ENCODE measurements around the gene SLC5A6.
"Not testable (repeated sequence)": the region's sequence is repeated elsewhere in the genome, so short reads cannot be mapped to it uniquely, and the experiment has no call there.

SLC5A6 gene

GRCh38 chr2:27204566-27204965 lies 7.5 kb downstream of the SLC5A6 start:
- DNase-seq (ENCODE audit: low read depth) = no peak

- DNase-seq (ENCODE audit: low read depth) = no peak
Measured at GRCh38 chr2:27203741-27204140, 8.3 kb downstream of the SLC5A6 start.

DNA sequence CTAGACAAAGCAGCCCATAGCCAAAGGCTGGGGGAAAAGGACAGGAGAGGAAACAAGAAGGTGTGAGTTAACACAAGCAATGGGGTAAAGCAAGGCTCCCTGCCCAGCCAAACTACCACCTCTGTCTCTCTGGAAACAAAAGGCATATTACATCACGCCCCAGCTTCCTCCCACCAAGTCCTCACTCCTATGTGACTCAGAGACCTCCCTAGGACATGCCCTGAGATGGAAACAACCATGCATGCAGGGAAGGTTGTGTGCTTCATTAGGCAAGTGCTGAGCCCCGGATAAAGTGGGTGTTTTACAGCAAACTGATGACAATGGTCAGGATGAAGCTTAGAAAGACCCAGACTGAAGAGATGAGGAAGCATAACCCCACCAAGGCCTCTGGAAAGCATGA lies 9.2 kb downstream of the SLC5A6 start:
- no peak for DNase-seq (ENCODE audit: low read depth)

DNA sequence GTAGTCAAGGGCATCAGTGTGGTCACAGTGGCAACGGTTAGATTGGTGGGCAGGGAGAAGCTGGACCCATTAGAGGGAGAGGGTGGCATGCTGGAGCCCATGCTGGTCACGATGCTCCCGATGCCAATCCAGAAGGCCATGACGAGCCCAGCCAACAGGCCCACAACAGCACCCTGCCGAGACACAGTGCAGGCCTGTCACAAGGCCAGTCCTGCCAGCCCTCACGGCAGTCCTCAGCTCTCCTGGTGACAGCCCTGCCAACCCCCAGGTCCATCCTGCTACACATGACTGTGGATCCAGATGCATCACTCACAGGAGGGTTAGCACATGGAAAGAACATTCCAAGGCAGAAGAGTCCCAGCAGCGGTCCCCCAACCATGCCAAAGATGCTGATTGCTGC lies 10.4 kb downstream of the SLC5A6 start:
- DNase-seq (ENCODE audit: low read depth) = no peak

GRCh38 chr2:27199241-27199640 lies 12.8 kb downstream of the SLC5A6 start:
- no peak for DNase-seq (ENCODE audit: low read depth)

GRCh38 chr2:27198627-27199026 lies 13.4 kb downstream of the SLC5A6 start:
- DNase-seq (ENCODE audit: low read depth) = no peak

DNA sequence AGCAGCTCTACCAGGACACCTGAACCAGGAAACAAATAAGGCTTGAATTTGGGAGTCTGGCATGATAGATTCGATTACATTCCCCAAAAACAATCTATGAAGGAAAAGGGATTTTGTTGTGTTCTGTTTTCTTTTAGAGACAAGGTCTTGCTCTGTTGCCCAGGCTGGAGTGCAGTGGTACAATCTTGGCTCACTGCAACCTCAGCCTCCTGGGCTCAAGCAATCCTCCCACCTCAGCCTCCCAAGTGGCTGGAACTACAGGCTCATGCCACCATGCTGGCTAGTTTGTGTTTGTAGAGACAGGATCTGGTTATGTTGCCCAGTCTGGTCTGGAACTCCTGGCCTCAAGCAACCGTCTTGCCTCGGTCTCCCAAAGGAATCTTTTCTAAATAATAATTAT lies 14.0 kb downstream of the SLC5A6 start:
- not testable (repeated sequence) for DNase-seq (ENCODE audit: low read depth)

DNA sequence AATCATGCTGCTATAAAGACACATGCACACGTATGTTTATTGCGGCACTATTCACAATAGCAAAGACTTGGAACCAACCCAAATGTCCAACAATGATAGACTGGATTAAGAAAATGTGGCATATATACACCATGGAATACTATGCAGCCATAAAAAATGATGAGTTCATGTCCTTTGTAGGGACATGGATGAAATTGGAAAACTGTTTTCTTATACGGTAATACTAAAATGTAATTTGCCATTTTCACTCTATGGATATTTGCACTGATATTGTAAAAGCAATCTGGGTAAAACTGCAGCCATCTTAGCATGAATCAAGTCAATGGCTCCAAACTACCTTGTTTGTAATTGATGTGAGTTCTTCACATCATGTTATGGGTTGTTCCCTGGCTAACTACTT lies 16.3 kb downstream of the SLC5A6 start:
- not testable (repeated sequence) for DNase-seq (ENCODE audit: low read depth)

GRCh38 chr2:27194538-27195354 lies 17.3 kb downstream of the SLC5A6 start:
- DNase-seq (ENCODE audit: low read depth) = peak; percentile 25

DNA sequence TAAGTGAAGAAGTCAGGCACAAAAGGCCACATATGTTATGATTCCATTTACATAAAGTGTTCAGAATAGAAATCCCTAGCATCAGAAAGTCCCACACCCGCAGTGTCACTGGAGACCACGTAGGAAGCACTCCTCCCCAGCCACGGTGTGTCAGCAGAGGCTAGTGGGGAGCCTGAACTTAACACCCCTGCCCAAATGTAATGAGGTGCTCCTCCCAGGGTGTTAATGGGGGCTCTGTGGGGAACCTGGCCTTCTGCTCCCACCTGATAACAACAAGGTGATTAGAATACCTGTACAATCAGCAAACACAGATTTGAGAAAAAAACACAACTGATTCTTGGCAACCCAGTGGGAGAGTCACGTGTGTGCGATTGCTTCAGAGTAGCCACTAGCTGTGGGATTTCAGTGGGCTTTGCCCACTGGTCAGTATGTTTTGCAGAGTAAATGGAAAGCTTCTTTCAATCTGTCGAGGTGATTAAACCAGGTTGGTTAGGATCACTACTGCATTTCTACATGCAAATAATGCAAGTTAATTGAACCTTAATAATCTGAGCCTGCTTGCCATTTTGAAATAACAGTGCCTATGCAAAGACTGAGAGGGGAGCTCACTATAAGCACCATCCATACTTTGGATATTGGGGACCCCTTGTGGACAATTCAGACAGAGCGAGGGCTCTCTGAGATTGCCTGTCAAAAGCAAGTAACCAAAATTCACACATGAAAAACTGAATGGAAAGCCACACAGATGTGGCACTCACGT lies 20.8 kb downstream of the SLC5A6 start:
- DNase-seq (ENCODE audit: low read depth) = peak; percentile 71

- no peak for DNase-seq (ENCODE audit: low read depth)
Measured at GRCh38 chr2:27189989-27190388, 22.1 kb downstream of the SLC5A6 start.

DNA sequence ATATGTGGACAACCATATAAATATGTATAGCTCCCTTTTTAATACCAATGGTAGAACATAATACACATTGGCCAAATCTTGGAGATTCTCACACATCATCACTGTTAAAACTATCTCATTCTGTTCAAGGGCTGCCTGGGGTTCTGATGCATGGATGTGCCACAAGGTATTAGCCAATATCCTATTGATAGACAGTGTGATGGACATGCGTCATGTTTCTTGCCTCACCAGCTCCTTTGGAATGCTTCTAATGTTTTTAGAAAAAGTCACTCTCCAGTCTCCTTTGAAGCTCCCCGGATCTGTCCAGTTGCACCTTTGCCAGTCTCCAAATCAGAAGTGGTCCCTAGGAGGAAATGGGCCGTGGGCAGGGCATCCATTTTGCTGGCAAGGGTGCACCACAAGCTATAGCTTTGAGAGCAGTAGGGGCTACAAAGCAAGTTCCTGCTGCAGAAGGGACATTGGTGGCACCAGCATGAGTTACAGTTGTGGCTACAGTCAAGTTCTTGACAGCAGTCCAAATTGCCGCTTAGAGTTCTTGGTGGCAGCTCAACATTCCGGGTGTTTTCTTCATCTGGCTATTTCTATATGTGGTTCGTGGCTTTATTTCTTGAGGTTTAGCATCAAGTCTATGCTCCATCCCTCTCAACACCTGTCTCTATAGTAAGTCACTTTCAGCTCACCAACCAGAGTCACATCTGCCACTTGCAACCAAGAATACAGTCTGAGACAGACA lies 25.3 kb downstream of the SLC5A6 start:
- DNase-seq (ENCODE audit: low read depth) = no peak

DNA sequence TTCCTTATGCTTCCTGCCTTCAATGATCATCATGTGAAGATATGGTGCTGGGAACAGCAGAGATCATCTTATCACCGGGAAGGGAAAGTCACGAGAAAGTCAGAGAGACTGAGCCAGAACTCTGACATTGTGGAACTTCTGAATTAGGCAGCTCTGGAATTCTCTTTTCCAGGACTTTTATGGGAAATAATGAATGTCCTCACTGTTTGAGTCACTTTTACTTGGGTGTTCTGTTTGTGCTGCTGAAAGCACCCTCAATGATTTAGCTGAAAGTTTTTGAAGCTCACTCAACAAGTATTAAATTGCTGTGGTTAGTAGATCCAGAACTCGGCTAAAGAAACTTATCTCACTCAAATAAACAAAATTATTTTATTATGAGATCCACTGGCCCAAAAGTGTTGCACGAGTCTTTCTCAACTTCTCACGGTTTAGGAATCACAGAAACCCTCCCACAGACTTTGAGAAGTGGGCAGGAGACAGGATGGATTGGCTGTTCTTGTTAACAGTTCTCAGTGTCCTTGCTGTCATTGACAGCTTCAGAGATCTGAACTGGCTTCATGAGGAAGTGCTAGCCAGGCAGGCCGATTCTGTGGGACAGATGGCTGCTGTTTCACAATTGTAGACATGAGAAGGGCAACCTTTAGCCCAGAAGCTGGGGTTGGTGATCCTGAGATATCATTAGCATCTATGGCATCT lies 26.6 kb downstream of the SLC5A6 start:
- DNase-seq (ENCODE audit: low read depth) = peak; percentile 92

GRCh38 chr2:27184115-27184514 lies 28.0 kb downstream of the SLC5A6 start:
- DNase-seq (ENCODE audit: low read depth) = peak; percentile 52

DNA sequence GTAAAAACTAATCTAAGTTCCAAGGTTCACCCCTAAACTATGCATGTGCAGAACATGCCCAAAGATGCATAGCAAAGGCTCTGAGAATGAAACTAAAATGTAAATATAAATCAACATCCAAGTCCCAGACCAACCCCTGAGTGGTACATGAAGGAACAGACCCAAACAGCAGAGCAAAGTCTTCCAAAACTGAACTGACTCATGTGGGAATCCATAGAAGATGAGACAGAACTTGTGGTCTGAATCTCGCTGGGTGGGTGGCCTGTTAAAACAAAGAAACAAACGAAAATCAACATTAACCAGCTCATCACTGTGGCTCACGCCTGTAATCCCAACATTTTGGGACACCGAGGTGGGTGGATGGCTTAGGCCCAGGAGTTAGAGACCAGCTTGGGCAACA lies 29.7 kb downstream of the SLC5A6 start:
- peak; percentile 77 for DNase-seq (ENCODE audit: low read depth)

DNA sequence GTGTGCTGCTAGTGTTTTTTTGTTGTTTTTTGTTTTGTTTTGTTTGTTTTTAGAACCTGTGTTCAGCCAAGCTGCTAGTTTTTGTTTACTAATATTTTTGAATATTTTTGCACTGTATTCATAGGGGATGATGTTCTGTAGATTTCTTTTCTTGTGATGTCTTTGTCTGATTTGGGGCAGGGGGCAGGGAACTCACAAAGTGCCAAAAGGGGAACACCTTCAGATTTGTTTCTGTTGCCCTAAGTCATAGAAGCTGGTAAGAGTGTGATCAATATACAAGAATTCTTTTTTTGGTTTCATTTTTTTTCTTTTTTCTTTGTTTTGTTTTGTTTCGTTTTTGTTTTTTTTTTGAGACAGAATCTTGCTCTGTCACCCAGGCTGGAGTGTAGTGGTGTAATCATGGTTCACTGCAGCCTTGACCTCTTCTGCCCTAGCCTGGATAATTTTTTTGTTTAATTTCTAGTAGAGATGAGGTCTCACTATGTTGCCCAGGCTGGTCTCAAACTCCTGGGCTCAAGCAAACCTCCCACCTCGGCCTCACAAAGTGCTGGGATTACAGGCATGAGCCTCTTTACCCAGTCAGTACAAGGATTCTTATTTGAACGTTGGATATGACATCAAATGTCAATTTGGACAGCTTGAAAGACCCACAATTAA lies 32.6 kb downstream of the SLC5A6 start:
- DNase-seq (ENCODE audit: low read depth) = no peak

GRCh38 chr2:27178469-27178868 lies 33.6 kb downstream of the SLC5A6 start:
- no peak for DNase-seq (ENCODE audit: low read depth)

DNA sequence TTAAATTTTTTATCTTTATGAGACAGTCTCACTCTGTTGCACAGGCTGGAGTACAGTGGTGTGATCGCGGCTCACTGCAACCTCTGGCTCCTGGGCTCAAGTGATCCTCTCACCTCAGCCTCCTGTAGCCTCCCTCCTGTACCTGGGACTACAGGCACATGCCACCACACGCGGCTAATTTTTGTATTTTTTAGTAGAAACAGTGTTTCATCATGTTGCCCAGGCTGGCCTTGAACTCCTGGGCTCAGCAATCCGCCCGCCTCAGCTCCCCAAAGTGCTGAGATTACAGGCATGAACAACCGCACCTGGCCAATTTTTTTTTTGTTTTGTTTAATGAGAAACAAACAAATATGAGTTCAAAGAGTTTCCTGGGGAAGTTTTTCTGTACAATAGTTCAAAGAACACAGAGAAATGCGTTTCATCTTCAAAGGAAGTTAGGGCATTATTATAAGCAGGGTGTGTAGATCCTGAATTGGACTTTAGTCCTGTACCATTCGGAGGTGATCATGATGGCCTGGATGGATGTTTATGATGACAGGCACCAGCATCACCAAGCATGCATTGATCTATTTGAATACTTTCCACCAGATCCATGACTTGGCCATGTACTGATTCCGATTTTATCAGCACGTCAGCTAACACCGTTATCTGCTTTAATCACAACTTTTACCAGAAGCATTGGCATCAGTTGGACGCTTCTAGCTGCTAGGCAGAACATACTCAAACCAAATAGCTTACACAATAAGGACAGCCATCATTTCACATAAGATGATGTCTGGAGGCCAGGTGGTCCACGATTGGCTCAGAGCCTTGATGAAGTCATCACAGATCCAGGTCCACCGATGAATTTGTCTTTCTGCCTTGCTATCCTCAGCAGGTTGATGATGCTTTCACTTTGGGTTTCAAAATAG lies 34.4 kb downstream of the SLC5A6 start:
- DNase-seq (ENCODE audit: low read depth) = no peak

DNA sequence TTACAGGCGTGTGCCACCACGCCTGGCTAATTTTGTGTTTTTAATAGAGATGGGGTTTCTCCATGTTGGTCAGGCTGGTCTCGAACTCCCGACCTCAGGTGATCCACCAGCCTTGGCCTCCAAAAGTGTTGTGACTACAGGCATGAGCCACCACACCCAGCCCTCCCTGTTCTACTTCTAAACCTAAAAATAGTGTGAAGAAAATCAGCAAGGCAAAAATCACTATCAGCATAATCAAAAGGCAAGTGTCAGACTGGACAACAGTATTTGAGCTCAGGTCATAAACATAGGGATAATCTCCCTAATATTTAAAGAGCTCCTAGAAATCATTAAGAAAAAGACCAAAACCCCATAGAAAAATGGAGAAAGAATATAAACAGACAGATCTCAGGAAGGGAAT lies 36.3 kb downstream of the SLC5A6 start:
- DNase-seq (ENCODE audit: low read depth) = not testable (repeated sequence)

GRCh38 chr2:27175330-27175729 lies 36.7 kb downstream of the SLC5A6 start:
- peak; percentile 31 for DNase-seq (ENCODE audit: low read depth)

Measured in stromal cell of bone marrow (primary cell).